Panc1 (cell line): ENCODE data around the gene C15orf62.

Source experiments
- CTCF ChIP-seq: fragments of 450-650 bp; IDR thresholded peaks from 2 replicates; pipeline ENCODE4 v1.5.1; 2017; ENCODE audit warnings: mild to moderate bottlenecking
- REST ChIP-seq, 2 experiments: IDR thresholded peaks; 2 replicates each; pipeline ENCODE4 v1.6.1; 2011 to 2012; ENCODE audit warnings: low read depth in 2 of 2, control low read depth in 1 of 2, low read length in 1 of 2, mild to moderate bottlenecking in 1 of 2, moderate library complexity in 1 of 2; ENCODE audit not compliant: insufficient read depth in 1 of 2
- SIN3A ChIP-seq: IDR thresholded peaks from 2 replicates; pipeline ENCODE4 v1.6.1; 2012; ENCODE audit warnings: low read depth, mild to moderate bottlenecking, low read length, moderate library complexity, borderline replicate concordance; ENCODE audit not compliant: insufficient read depth
- TCF7L2 ChIP-seq: IDR thresholded peaks from 2 replicates; pipeline ENCODE4 v1.6.1; 2011; ENCODE audit warnings: mild to moderate bottlenecking, low read depth, low read length, inconsistent platforms

- no peak for TF ChIP-seq CTCF
- no peak for TF ChIP-seq TCF7L2
- TF ChIP-seq REST (IDR thresholded peaks at IDR 0.05; ENCODE audit: insufficient read depth in 1 of 2, low read depth in 2 of 2, low read length in 1 of 2) = no peak
- TF ChIP-seq SIN3A = no peak
Observed at GRCh38 chr15:40787991-40788390, 18.2 kb downstream of the C15orf62 start.
